ENCODE measurements around the gene NECAP2. TPM values are rescaled to one million over a fixed set of nuclear protein-coding genes. Genes with fewer than 3 reads are reported as not detected.
"Not testable (repeated sequence)": the region's sequence is repeated elsewhere in the genome, so short reads cannot be mapped to it uniquely, and the experiment has no call there.

Gene NECAP2
- polyA plus RNA-seq, 5 donors = 74.2 to 84.1 (median 79.4) TPM

DNA sequence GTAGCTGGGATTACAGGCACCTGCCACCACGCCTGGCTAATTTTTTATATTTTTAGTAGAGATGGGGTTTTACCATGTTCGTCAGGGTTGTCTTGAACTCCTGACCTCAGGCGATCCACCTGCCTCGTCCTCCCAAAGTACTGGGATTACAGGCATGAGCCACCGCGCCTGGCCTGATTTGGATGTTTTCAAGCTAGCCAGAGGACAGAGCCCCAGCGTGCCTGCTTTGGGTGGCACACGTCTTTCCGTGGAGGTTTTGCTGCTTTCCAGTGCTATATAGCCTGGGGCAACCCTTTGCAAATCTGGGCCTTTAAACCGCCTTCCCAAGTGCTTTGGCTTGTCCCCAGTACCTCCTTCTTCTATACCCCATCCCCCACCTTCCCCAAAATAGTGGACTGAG lies 15.6 kb downstream of the NECAP2 start:
- not testable (repeated sequence) for DNase-seq

GRCh38 chr1:16458831-16459230 lies 18.3 kb downstream of the NECAP2 start:
- no peak for DNase-seq

- DNase-seq = no peak
These were observed 18.9 kb downstream of the NECAP2 start for GRCh38 chr1:16459352-16459925.

- DNase-seq = no peak
These were observed 21.2 kb downstream of the NECAP2 start for GRCh38 chr1:16461681-16462080.

DNA sequence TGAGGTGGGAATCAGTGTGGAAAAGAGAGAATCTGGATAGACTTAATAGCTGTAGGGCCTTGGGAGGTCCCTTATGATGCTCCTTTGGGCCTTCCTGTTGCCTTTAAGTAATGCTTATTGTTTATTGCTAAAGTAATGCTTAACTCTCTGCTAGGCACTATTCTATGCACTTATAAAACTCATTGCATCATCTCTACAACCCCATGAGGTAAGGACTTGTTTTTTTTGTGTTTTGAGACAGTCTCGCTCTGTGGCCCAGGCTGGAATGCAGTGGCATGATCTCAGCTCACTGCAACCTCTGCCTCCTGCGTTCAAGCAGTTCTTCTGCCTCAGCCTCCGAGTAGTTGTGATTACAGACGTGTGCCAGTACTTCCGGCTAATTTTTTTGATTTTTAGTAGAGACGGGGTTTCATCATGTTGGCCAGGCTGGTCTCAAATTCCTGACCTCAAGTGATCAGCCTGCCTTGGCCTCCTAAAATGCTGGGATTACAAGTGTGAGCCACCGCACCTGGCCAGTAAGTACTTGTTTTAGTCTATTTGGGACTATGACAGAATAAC lies 22.3 kb downstream of the NECAP2 start:
- no peak for DNase-seq

DNA sequence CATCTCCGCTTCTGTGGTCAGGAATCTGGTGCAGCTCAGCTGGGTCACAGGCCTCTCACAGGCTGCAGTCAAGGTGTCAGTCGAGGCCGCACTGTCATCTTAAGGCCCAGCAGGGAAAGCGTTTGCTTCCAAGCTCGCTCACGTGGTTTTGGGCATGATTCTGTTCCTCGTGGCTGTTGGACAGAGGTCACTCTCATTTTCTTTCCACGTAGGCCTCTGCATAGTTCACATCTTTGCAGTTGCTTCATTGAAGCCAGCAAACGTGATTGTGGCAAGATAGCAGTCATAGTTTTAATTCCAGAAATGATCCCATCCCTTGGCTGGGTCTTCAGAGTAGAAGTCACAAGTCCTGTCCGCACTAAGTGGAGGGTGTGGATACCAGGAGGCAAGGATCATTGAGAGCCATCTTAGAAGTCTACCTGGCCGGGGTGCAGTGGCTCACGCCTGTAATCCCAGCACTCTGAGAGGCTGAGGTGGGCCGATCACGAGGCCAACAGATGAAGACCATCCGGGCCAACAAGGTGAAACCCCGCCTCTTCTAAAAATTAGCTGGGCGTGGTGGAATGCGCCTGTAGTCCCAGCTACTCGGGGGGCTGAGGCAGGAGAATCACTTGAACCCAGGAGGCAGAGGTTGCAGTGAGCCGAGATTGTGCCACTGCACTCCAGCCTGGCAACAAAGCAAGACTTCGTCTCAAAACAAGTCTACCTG lies 24.5 kb downstream of the NECAP2 start:
- DNase-seq = no peak

DNA sequence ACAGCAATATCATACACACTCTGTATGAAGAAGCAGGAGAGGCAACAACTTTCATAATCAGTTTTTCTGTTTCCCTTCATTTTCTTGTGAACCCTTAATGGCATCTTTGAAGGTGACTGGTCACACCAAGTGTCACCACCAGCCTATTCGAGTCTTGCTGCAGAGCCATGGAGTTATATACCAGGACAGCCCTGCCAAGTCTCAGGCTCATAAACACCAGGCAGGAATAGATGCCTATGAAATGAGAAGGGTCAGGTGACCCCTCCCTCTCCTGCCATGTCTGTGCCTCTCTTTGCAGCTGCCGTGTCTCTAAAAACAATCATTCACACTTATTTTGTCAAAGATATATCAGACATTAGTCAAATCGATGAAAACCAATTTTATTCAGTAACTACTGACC lies 28.0 kb downstream of the NECAP2 start:
- no peak for DNase-seq

DNA sequence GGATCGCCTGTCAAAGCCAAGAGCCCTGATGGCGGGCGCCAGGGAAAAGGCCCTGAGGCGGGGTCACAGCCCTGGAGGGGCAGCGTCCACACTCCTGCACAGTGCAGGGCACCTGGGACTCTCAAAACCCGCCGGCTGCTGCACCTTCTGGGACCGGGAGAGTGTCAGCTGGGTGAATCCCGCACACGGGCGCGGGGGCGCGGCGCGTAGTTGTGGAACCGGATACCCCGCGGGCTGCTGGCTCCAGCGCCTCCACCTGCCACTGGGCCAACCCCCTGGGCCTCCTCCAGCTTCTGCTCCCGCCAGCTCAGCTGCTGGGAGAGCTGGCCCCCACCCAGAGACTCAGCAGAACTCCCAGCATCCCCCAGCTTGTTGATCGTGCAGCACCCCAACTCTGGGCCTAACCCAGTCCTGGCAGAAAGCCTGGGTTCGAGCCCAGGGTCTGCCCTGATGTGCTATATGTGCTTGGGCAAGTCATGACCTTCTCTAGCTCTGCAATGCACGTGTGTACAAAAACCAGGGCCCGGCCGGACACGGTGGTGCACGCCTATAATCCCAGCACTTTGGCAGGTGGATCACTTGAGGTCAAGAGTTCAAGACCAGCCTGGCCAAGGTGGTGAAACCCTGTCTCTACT lies 33.8 kb downstream of the NECAP2 start:
- DNase-seq = no peak

DNA sequence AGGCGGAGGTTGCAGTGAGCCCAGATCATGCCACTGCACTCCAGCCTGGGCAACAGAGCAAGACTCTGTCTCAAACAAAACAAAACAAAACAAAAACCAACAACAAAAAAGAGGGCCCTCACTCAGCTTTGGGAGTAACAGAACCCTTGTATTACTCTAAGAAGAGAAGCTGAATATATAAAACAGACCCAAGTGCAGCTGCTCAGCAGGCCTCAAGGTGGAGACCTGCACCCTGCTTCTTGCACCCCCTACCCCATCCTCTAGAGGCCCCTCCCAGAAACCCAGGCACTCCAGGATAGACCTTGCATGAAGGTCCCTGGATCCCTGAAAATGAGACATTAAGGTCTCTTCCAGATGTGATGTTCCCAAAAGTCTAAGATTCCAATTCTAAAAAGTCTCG lies 34.4 kb downstream of the NECAP2 start:
- not testable (repeated sequence) for DNase-seq

GRCh38 chr1:16475771-16476770 lies 35.5 kb downstream of the NECAP2 start:
- not testable (repeated sequence) for DNase-seq

- no peak for DNase-seq
These were observed 37.6 kb downstream of the NECAP2 start for GRCh38 chr1:16478091-16478490.

GRCh38 chr1:16483146-16483545 lies 42.6 kb downstream of the NECAP2 start:
- not testable (repeated sequence) for DNase-seq

- DNase-seq = not testable (repeated sequence)
These were observed 43.3 kb downstream of the NECAP2 start for GRCh38 chr1:16483639-16484500.

DNA sequence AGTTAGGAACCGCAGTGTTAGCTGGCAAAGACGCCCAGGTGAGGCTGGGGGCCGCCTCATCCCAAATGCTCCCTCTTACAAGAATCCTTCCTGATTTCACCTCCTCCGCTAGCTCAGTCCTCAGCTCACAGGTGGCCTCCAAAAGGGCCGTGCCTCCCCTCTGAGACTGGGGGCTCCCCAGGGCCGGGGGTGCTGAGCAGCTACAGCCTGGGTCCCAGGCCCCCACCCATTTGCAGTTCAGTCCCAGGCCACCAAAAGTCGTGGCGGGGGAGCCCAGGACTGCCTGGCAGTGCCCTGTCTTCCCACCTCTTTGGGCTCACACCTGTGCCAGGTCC lies 43.9 kb downstream of the NECAP2 start:
- no peak for DNase-seq

- no peak for DNase-seq
These were observed 44.4 kb downstream of the NECAP2 start for GRCh38 chr1:16484931-16485330.

DNA sequence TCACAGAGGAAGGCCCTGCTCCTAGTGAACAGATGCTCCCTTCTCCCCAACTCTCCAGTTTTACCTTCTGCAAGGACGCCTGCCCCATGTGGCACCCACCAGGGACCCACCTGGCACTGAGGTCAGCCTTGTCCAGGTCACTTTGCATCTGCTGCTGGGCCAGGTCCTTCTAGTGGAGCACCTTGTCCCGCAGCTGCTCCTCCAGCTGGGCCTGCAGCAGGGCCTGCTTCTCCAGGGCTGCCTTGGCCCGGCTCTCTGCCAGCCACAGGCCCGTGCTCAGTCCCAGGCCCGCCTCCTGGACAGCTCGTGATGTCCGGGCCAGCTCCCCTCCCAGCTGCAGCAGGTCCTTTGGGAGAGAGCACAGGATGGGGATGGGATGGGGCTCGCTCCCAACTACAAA lies 45.8 kb downstream of the NECAP2 start:
- not testable (repeated sequence) for DNase-seq

- DNase-seq = not testable (repeated sequence)
These were observed 46.5 kb downstream of the NECAP2 start for GRCh38 chr1:16487011-16487410.

GRCh38 chr1:16489195-16489880 lies 48.8 kb downstream of the NECAP2 start:
- DNase-seq = not testable (repeated sequence)

DNA sequence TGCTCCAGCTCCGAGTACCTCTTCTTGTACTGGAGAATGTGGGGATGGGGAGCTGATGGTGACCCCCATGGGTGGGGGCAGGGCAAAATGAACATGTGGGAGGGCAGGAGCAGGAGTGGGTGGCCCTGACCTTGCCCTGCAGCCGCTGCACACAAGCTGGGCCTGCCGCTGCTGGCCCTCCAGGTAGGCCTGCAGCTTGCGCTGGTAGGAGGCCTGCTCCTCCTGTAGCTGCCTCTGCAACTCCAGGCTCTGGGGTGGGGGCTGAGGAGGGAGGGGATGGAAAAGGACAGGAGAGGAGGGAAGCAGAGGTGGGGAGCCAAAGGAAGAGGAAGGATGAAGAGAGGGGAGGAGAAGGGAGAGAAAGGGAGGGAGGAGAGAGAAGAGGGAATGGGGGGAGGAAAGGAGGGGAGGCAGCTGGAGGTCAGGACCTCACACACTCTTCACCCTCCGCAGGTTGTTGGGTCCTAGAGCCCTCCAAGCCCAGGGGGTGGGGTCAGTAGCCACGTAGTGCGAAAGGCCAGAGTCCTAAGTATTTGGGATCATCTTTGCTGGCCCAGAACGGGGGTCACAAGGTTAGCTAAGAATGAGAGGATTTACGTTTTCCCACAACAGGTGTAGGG lies 50.6 kb downstream of the NECAP2 start:
- no peak for DNase-seq

- not testable (repeated sequence) for DNase-seq
These were observed 52.4 kb downstream of the NECAP2 start for GRCh38 chr1:16492937-16493336.
